Right ventricle myocardium inferior (tissue), 1 donor: Measurements from ENCODE around the gene RAMP3. TPM values are rescaled to one million over a fixed set of nuclear protein-coding genes. Genes with fewer than 3 reads are reported as not detected.
A peak's percentile ranks its signal among the peaks of the same experiment; 100 is the strongest.
"Not testable (repeated sequence)": the region's sequence is repeated elsewhere in the genome, so short reads cannot be mapped to it uniquely, and the experiment has no call there.

Experiments used
- ATAC-seq: fragments of 200-7000 bp; cut with Tn5 transposase; one replicate; pipeline ENCODE4 v1.9.1; 2020; ENCODE audit warnings: mild to moderate bottlenecking, moderate library complexity
- DNase-seq: peaks from one replicate; pipeline ENCODE4 v3.0.0; 2021; ENCODE audit errors: missing footprints
- intact Hi-C: fragments of 100-400 bp; cut with DNase I; formaldehyde crosslinking; loops from one replicate; pipeline ENCODE4 v1.11.0; 2022
- long read RNA-seq: library from polyadenylated mRNA; unstranded; transcript quantifications from one replicate; pipeline ENCODE4 v2.0.0, GENCODE V29; 2021
- total RNA-seq: library from RNA; stranded (reverse); fragmentation: NEBNext Ultra II Directional; extraction: Animal tissue kit (Norgen Biotek cat#: 25700); gene quantifications from one replicate; pipeline ENCODE4 v1.2.1, GENCODE V29; 2021
- donor health status: DM: no; HTN: yes; CAD: no; lungs with severe emphysema.

RAMP3 gene, protein sequence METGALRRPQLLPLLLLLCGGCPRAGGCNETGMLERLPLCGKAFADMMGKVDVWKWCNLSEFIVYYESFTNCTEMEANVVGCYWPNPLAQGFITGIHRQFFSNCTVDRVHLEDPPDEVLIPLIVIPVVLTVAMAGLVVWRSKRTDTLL
- 33.8 TPM for total RNA-seq
- long read RNA-seq, transcript RAMP3-201 (3 exons, 1,323 nt), result major isoform, 39 of 50 reads
- long read RNA-seq, partial matches to known transcripts, result 0 of 50 reads
- long read RNA-seq, other reads (novel, unspliced or antisense), result 11 of 50 reads

DNA sequence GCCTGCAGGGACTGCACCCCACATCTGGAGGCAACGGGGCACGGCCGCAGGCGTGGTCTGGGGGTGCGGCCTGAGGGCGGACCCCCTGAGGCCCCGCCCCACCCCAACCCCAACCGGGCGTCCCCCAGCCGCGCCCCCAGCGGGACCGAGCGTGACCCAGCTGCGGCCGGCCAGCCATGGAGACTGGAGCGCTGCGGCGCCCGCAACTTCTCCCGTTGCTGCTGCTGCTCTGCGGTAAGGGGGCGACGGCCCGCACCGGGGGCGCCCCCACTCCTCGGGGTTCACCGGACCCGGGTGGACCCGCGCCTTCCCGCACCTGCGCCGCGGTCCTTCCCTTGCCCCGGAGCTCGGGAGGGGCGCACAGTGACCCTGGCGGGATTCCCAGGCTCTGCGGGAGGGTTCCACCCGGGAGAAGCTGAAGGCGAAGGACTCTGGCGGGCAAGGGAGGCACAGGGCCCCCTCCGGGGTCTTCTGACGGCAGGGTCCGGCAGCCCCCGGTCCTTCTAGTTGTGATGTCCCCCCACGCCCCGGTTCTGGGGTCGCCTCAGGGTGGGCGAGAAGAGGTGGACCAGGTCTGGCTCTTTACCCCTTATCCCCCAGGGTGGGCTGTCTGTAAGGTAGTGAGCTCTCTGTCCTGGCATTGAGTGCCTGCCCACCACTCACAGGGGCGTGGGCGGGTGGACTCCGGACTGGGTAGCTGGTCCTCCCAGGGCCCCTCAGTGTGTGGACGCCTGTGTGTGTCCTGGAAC lies at the start of gene RAMP3:
TSS of gene RAMP3 (plus strand) at position 139 of the 749 bp plus-strand sequence. CDS start at position 177, 38 bp downstream.
- DNase-seq (no peak), ATAC-seq (peak; percentile 40)
- intact Hi-C loops, result loop anchor here (2.0 kb wide), 1 partner anchor 53 kb away; no protein-coding TSS in a partner anchor

DNA sequence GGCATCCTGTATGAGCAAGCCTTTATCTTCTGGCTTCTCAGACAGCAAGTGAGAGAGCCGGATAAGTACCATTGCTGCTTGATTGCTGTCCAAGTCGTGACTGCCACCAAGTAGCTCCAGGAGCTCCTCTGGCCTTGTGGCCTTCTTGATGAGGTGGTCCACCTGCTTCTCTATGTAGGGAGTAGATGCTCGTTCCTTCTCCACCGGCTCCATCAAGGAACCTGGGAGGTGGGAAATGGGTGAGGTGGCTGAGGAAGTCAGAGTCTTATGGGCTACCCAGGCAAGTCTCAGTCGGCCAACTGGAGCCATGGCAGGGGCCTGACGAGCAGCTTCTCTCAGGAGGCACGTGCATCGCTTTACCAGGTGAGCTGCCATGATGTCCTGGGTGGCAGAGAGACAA lies 48.7 kb upstream of the RAMP3 start:
- intact Hi-C loops, result no loop called here
- ATAC-seq (no peak), DNase-seq (peak; percentile 3)

- peak; percentile 97 for DNase-seq
- peak; percentile 99 for ATAC-seq
- intact Hi-C loops, result loop anchor here (1.0 to 10.0 kb wide), 4 partner anchors 111 to 537 kb away; partner anchors contain the start of genes CCM2, DDX56 and PURB
These were observed 46.0 kb upstream of the RAMP3 start, which contains the start of gene TBRG4 for GRCh38 chr7:45111298-45112223. Gene TBRG4 (minus strand): TSS chr7:45111697. CDS start chr7:45109237, 2,460 bp downstream.

DNA sequence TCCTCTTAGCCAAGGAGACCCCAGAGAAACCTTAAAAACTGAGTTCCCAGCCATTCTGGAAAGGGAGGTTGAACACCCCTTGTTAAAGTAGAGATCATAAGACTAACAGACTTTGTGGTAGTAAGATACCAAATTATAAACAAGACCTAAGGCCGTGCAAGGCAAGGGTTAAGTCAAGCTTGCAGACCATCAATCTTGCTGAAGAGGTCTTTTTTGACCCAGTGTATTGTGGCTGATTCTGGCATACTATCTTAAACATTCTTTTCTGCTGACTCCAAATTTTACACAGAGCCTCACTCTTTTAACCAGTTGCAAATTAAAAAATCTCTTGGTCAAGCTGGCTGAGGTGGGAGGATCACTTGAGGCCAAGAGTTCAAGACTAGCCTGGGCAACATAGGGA lies 44.9 kb upstream of the RAMP3 start:
- ATAC-seq (no peak), DNase-seq (no peak)
- intact Hi-C loops, result loop anchor here (5.0 to 10.0 kb wide), 3 partner anchors 125 to 538 kb away; partner anchors contain the start of genes DDX56 and PURB

DNA sequence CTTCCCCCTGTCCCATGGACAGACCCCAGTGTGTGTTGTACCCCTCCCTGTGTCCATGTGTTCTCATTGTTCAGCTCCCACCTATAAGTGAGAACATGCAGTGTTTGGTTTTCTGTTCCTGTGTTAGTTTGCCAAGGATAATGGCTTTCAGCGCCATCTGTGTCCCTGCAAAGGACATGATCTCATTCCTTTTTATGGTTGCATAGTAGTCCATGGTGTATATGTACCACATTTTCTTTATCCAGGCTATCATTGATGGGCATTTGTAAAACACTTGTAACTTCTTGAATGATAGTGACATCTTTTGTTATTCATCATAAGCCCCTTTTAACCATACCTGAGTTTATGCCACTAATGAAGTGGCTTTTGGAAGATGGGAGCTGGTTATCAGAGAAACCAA lies 43.3 kb upstream of the RAMP3 start:
- ATAC-seq, DNase-seq: not testable (repeated sequence)
- intact Hi-C loops, result loop anchor here (5.0 to 10.0 kb wide), 3 partner anchors 127 to 539 kb away; partner anchors contain the start of genes DDX56 and PURB

- DNase-seq (no peak), ATAC-seq (no peak)
- intact Hi-C loops, result loop anchor here (5.0 to 10.0 kb wide), 3 partner anchors 128 to 540 kb away; partner anchors contain the start of genes DDX56 and PURB
These were observed 42.7 kb upstream of the RAMP3 start for GRCh38 chr7:45114926-45115325.

- intact Hi-C loops, result loop anchor here (10.0 kb wide), 1 partner anchor 541 kb away; the partner anchor contains the start of gene DDX56
- DNase-seq (no peak), ATAC-seq (no peak)
These were observed 41.5 kb upstream of the RAMP3 start for GRCh38 chr7:45116048-45116447.

DNA sequence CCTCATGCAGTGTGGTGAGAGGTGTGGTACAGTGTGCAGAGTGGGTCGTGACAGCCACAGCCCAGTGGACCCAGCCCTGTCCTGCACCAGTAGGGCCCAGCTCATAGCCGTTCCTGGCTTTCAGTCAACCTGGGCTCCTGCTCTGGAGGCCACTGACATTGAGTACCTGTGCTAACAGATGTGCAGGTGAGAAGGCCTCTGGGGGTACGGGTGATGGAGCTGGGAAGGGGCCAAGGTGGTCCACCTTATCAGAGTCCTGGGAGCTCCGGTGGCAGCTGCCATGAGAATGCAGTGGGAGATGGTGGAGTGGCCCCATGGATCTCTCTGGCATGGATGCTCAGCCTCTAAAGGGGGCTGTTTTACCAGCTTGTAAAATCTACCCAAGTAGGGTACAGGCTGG lies 40.0 kb upstream of the RAMP3 start:
- DNase-seq (no peak), ATAC-seq (no peak)
- intact Hi-C loops, result loop anchor here (10.0 kb wide), 1 partner anchor 543 kb away; the partner anchor contains the start of gene DDX56

GRCh38 chr7:45118292-45118691 lies 39.3 kb upstream of the RAMP3 start:
- intact Hi-C loops, result loop anchor here (10.0 kb wide), 1 partner anchor 543 kb away; the partner anchor contains the start of gene DDX56
- DNase-seq, result no peak
- no peak for ATAC-seq

DNA sequence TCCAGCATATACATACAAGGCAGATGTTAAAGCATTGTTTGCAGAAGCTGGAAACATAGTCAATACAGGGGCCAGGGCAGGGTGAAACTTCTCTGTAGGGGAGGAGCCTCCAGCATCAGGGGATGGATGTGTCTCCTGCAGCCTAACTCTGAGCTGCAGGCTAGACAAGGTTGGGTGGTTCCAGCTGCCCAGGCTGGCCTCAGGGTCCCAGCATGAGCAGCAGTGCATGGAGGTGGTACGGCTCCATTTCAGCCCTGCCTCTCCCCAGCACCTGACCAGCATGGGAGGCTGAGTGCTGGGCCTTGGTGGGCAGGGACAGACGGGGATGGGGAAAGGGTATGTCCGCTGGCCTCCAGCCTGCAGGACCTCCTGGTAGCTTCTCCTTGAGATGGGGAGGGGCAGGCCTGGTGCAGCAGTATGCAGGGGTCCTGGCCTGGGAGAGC lies 38.7 kb upstream of the RAMP3 start:
- DNase-seq, result no peak

DNA sequence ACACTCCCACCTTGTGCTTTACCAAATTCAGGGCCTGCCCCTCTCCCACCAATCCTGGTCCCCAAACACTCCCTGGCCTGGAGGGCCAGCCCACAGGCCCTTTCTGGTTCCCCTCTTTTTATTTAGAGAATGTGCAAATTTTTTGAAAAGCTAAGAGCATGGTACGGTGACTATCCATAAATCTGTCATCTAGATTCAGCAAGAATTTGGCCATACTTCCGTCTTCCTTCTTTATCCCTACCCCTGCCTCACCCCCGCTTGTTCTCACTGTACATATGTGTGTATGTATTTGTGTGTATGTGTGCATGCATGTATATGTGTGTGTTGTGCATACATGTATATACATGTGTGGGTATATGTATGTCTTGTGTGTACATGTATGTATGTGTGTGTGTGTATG lies 38.0 kb upstream of the RAMP3 start:
- DNase-seq (no peak), ATAC-seq (no peak)
- intact Hi-C loops, result loop anchor here (10.0 kb wide), 1 partner anchor 545 kb away; the partner anchor contains the start of gene DDX56

More for the DNA sequence above, 38.7 kb upstream of the RAMP3 start:
- intact Hi-C loops, result loop anchor here (10.0 kb wide), 1 partner anchor 544 kb away; the partner anchor contains the start of gene DDX56
- ATAC-seq, result no peak

DNA sequence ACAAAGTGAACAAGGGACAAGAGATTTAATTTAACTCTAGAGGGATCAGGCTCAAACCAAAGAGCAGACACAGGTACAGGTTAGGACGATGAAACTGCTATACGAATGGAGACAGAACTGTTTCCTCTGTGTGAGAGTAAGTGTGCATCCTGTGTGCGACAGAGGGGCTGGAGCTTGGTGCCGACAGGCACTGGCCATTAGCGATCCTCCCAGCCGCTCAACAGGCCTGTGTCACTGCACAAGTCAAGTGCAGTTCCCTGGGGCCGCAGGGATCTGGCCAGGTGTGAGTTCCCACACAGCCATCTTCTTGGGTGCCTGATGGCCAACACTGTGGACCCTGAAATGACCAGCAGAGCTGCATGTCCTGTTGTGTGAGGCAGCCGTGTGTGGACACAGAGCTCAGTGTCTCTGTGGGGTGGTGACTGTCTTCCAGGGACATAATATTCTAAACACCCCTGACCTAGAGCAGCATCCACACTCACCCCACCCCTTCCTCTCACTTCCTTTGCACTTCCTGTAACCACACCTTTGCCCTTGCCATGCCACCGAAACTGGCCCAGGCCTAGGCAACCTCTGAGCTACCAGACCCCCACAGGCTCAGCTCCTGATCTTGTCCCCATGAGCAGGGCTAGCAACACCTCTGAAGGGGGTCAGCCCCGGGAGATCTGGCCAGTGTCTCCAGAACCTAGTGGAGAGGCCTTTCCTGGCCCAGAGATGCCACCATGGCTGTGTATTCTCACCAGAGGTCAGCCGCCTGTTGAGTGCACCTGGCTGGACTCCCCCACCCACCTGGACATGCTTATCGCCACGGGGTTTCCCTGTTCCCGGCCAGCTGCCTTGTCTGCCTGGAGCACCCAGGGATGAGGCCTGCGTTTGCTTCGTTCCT lies 34.4 kb upstream of the RAMP3 start:
- intact Hi-C loops, result no loop called here
- ATAC-seq (no peak), DNase-seq (no peak)

DNA sequence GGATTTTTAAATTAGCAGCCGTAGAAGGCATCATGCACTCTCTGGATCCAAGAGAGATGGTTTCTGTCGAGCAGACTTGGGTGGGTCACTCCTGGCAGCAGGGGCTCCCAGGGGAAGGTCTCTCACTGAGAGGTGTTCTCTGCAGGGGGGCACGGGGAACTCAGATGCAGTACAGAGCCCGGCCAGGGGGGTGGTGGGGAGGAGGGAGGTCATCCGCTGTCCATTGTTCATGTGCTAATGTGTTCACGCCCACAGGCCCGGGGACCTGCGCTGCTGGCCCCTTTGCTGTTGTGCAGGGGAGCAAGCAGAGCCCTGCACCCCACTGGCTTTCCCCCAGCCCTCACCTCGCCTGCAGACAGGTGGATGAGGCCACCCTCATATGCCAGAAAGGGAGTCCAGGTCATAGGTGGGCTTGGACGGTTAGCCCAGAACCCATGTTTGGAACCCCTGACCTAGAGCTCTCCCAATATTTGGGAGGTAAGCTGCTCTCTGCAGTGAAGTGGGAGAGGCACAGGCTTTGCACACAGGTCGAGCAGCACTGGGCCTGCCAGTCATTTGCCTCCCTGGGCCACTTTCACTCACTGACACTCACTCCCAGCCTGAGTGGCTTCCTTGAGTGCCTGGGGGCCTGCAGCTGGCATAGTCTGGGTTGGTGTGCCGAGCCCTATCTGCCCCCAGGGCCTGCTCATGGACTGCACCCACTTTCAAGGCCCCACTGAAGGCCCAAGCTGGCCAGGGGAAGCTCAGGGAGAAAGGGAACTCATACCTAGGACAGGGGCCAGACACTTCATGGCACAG lies 33.5 kb upstream of the RAMP3 start:
- ATAC-seq (no peak), DNase-seq (no peak)
- intact Hi-C loops, result no loop called here

GRCh38 chr7:45125193-45125904 lies 32.2 kb upstream of the RAMP3 start:
- intact Hi-C loops, result no loop called here

GRCh38 chr7:45126201-45126600 lies 31.4 kb upstream of the RAMP3 start:
- no peak for DNase-seq
- no peak for ATAC-seq
- intact Hi-C loops, result no loop called here

More at GRCh38 chr7:45125193-45125904, 32.2 kb upstream of the RAMP3 start:
- DNase-seq, result no peak
- ATAC-seq, result no peak

DNA sequence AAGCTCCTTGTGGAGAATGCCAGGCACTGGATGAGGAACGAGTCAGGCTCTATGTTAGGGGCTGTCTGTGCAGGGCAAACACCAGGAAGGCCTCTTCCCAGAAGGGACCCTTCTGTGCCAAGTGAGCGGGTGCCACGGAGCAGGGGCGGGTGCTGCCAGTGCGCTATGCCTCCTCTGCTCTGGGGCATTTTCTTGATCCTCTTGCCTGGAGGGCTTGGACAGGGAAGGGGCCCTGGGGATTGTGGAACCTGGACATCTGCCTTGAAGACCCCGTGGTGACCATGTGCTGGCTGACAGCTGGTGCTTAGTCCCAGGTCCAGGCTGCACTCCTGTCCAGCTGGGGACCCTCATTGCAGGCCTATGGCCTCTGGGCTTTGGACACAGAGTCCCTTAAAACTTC lies 30.7 kb upstream of the RAMP3 start:
- ATAC-seq (no peak), DNase-seq (no peak)
- intact Hi-C loops, result no loop called here
